T1000 (cell line): Measurements from ENCODE around the gene ITGB7.

Experiments
- DNase-seq: peaks from one replicate; lab custom pipeline; 2025; ENCODE audit warnings: mixed read lengths; lab: John Stamatoyannopoulos, UW

ITGB7 gene

GRCh38 chr12:53145383-53146260, 61.4 kb downstream of the ITGB7 start:
- no peak for DNase-seq

- DNase-seq, result no peak
Measured at GRCh38 chr12:53143355-53143754, 63.7 kb downstream of the ITGB7 start.
